Endothelial cell (in vitro differentiated cells): ENCODE results near the gene KIF27. TPM values are rescaled to one million over a fixed set of nuclear protein-coding genes. Genes with fewer than 3 reads are reported as not detected.
A peak's percentile ranks its signal among the peaks of the same experiment; 100 is the strongest.
"Not testable (repeated sequence)": the region's sequence is repeated elsewhere in the genome, so short reads cannot be mapped to it uniquely, and the experiment has no call there.

Experiments
- DNase-seq: peaks from one replicate; pipeline ENCODE4 v3.0.0; 2021; ENCODE audit warnings: low spot score
- H3K27ac Mint-ChIP-seq: one replicate; pipeline ENCODE4 v1.8.0; 2021; ENCODE audit warnings: mixed read lengths, inconsistent platforms; ENCODE audit not compliant: unreplicated experiment
- H3K27me3 Mint-ChIP-seq: one replicate; pipeline ENCODE4 v1.8.0; 2021; ENCODE audit warnings: mild to moderate bottlenecking, moderate library complexity, mixed read lengths, inconsistent platforms; ENCODE audit not compliant: unreplicated experiment
- H3K36me3 Mint-ChIP-seq: one replicate; pipeline ENCODE4 v1.8.0; 2021; ENCODE audit warnings: mild to moderate bottlenecking, low read depth, mixed read lengths, inconsistent platforms; ENCODE audit not compliant: unreplicated experiment
- H3K4me1 Mint-ChIP-seq: one replicate; pipeline ENCODE4 v1.8.0; 2021; ENCODE audit warnings: mild to moderate bottlenecking, mixed read lengths, inconsistent platforms; ENCODE audit not compliant: unreplicated experiment
- H3K4me3 Mint-ChIP-seq: one replicate; pipeline ENCODE4 v1.8.0; 2021; ENCODE audit warnings: mild to moderate bottlenecking, mixed read lengths, inconsistent platforms; ENCODE audit not compliant: unreplicated experiment
- H3K9me3 Mint-ChIP-seq: one replicate; pipeline ENCODE4 v1.8.0; 2021; ENCODE audit warnings: mixed read lengths, inconsistent platforms; ENCODE audit not compliant: unreplicated experiment
- CTCF ChIP-seq: fragments of 200-600 bp; sonication (generic); IDR thresholded peaks from one replicate; pipeline ENCODE4 v1.5.0; 2021; ENCODE audit warnings: antibody characterized with exemption; ENCODE audit not compliant: unreplicated experiment
- total RNA-seq: library from RNA; stranded (reverse); fragmentation: NEBNext Ultra II Directional; extraction: Animal tissue kit (Norgen Biotek cat#: 25700); gene quantifications from one replicate; pipeline ENCODE4 v1.2.1, GENCODE V29; 2021; ENCODE audit not compliant: unreplicated experiment

KIF27 gene
- total RNA-seq, 1 donor from 2014 or later = 6.5 TPM

- no peak for DNase-seq
- H3K27ac Mint-ChIP-seq = no peak overlapping the region
- no peaks in the 10 kb centered on the region for H3K36me3 Mint-ChIP-seq
- H3K9me3 Mint-ChIP-seq = no peaks in the 10 kb centered on the region
- H3K27me3 Mint-ChIP-seq = no peaks in the 10 kb centered on the region
- no peak for TF ChIP-seq CTCF
- no peak overlapping the region for H3K4me3 Mint-ChIP-seq
- H3K4me1 Mint-ChIP-seq = peaks cover 5% of the 10 kb centered on the region
Measured at GRCh38 chr9:83927591-83927990, 6.4 kb upstream of the KIF27 start.

- Mint-ChIP-seq H3K4me1 (peaks cover 6% of the 10 kb centered on the region), H3K9me3 (no peaks in the 10 kb centered on the region), H3K27ac (peak overlapping the region; percentile 95), H3K27me3 (peaks cover 3% of the 10 kb centered on the region), H3K4me3 (peak overlapping the region; percentile 90), H3K36me3 (no peaks in the 10 kb centered on the region)
- DNase-seq = no peak
- no peak for TF ChIP-seq CTCF
Measured at GRCh38 chr9:83920469-83920926, 734 bp downstream of the KIF27 start.

GRCh38 chr9:83919111-83919510, 2.1 kb downstream of the KIF27 start:
- peaks cover 6% of the 10 kb centered on the region for H3K4me1 Mint-ChIP-seq
- no peak for DNase-seq
- no peaks in the 10 kb centered on the region for H3K9me3 Mint-ChIP-seq
- H3K27ac Mint-ChIP-seq = no peak overlapping the region
- no peaks in the 10 kb centered on the region for H3K36me3 Mint-ChIP-seq
- no peak overlapping the region for H3K4me3 Mint-ChIP-seq
- no peak for TF ChIP-seq CTCF
- peaks cover 3% of the 10 kb centered on the region for H3K27me3 Mint-ChIP-seq

DNA sequence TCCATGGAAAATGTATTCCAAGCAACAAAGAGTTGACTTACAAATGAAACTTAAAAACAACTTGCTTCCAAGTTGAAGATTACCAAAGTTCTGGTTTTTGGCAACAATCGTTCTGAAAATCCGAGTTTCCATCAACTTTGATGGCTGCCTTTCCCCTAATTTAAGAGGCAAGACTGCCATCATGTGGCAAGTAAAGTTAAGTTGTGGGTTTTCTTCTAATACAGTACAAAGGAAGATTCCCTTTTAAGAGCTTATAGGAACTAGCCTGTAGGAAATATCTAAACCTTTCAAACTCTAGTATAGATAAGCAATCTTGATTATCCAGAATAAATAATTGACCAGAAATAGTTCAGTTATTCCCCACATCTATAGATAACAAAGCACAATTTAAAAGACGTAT, 9.0 kb downstream of the KIF27 start:
- H3K4me1 Mint-ChIP-seq, H3K4me3 Mint-ChIP-seq, H3K27ac Mint-ChIP-seq, DNase-seq, H3K27me3 Mint-ChIP-seq, H3K9me3 Mint-ChIP-seq, H3K36me3 Mint-ChIP-seq: not testable (repeated sequence)
- peak; percentile 28 for TF ChIP-seq CTCF

- H3K9me3 Mint-ChIP-seq = no peaks in the 10 kb centered on the region
- no peak overlapping the region for H3K4me3 Mint-ChIP-seq
- no peaks in the 10 kb centered on the region for H3K27me3 Mint-ChIP-seq
- H3K4me1 Mint-ChIP-seq = no peaks in the 10 kb centered on the region
- DNase-seq = no peak
- TF ChIP-seq CTCF = no peak
- no peaks in the 10 kb centered on the region for H3K36me3 Mint-ChIP-seq
- H3K27ac Mint-ChIP-seq = no peak overlapping the region
Measured at GRCh38 chr9:83906144-83906543, 15.1 kb downstream of the KIF27 start.

- not testable (repeated sequence) for H3K36me3 Mint-ChIP-seq, H3K4me3 Mint-ChIP-seq, H3K27me3 Mint-ChIP-seq, DNase-seq, H3K9me3 Mint-ChIP-seq, H3K4me1 Mint-ChIP-seq, H3K27ac Mint-ChIP-seq
Measured at GRCh38 chr9:83900615-83901014, 20.6 kb downstream of the KIF27 start.

- H3K36me3 Mint-ChIP-seq, H3K27me3 Mint-ChIP-seq, H3K4me1 Mint-ChIP-seq, H3K9me3 Mint-ChIP-seq, H3K4me3 Mint-ChIP-seq, H3K27ac Mint-ChIP-seq, DNase-seq: not testable (repeated sequence)
Measured at GRCh38 chr9:83894301-83894700, 26.9 kb downstream of the KIF27 start.

DNA sequence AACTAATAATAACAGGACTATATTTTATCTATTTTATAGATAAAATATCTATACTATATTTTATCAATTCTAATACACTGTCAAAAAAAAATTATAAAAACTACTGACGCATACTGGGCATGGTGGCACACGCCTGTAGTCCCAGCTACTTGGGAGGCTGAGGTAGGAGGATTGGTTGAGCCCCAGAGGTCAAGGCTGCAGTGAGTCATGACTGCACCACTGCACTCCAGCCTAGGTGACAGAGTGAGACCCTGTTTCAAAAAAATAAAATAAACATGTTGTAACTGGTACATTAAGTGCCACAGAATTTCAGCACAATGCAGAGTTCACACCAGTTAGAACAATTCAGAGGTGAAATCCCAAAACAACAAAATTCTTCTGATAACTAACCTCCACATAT, 34.7 kb downstream of the KIF27 start:
- not testable (repeated sequence) for H3K4me1 Mint-ChIP-seq, H3K27ac Mint-ChIP-seq, H3K9me3 Mint-ChIP-seq, H3K27me3 Mint-ChIP-seq, DNase-seq, H3K36me3 Mint-ChIP-seq, H3K4me3 Mint-ChIP-seq
